UCSD-AML1 (cell line): Measurements from ENCODE around the gene ROBO2.

Experiments used
- DNase-seq: peaks from one replicate; lab custom pipeline; 2025; ENCODE audit not compliant: unreplicated experiment; lab: John Stamatoyannopoulos, UW

The ROBO2 gene

DNA sequence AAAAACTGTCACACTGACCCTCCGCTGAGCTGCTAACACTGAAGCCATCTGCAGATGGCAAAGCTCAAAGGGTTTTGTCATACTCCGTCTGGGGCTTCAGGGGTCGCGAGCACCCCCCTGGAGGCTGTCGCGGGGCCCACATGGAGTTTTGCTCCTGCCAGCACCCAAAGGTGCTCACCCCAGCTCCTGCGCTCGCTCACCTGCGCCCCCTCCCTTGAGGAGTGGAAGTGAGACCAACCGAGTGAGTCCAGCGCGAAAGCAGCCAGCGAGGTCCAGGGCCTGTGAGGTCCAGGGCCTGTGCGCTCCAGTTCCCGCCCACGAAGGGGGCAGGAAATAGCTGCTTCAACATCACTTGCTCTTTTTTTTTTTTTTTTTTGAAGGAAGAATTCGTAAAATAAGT, 208.5 kb downstream of the ROBO2 start:
- DNase-seq = peak; percentile 4

DNA sequence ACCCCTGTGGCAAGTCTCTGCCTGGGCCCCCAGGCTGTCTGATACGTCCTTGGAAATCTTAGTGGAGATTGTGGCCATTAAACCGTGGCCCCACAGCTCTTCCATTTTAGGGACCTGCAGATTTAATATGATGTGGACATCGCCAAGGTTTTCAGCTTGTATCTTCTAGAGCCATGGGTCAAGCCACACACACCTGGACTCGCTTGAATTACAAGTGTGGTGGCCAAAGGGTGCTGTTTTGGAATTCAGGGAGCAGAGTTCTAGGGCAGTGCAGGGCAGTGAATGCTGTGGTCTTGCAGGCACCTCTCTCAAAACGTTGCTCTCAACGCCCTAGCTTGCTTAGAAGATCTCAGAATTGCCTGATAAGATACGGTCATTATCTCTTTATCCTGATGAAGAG, 211.2 kb downstream of the ROBO2 start:
- peak; percentile 3 for DNase-seq

DNA sequence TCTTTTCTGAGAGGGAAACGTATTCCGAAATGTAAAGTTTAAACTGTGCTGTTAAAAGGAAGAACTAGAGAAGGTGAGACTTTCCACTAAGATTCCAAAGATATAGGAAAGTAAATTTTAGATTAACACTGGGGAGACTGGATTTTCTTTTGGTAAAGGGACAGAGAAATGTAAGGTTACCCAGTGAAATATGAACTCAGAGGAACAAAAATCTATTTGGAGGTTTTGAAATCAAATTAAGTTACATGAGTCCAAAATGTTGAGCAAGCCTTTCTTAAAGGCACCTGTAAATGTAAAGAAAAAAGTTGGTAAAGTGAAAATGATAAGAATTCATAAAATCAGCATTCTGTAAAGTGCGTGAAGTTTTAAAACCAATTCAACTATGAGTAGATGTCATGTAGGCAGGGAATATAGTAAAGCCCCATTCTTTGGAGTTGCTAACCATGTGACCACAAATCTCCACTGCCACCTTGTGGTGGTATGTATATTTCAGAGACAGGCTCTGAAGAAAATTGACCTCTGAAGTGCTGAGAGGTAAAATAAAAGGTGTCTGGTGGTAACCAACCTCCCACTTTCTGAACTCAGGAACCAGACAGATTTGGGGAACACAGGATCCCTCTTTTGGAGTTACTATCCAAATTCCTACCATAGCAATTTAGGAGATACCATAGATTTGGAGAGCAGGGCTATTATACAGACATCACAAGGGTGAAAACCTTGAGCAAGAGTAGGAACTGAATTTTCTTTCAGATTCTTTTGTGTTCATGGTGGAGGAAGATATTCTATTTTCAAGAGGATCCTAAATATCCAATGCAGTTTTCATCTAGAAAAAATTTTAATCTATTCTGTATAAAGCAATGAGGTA, 215.3 kb downstream of the ROBO2 start:
- no peak for DNase-seq

DNA sequence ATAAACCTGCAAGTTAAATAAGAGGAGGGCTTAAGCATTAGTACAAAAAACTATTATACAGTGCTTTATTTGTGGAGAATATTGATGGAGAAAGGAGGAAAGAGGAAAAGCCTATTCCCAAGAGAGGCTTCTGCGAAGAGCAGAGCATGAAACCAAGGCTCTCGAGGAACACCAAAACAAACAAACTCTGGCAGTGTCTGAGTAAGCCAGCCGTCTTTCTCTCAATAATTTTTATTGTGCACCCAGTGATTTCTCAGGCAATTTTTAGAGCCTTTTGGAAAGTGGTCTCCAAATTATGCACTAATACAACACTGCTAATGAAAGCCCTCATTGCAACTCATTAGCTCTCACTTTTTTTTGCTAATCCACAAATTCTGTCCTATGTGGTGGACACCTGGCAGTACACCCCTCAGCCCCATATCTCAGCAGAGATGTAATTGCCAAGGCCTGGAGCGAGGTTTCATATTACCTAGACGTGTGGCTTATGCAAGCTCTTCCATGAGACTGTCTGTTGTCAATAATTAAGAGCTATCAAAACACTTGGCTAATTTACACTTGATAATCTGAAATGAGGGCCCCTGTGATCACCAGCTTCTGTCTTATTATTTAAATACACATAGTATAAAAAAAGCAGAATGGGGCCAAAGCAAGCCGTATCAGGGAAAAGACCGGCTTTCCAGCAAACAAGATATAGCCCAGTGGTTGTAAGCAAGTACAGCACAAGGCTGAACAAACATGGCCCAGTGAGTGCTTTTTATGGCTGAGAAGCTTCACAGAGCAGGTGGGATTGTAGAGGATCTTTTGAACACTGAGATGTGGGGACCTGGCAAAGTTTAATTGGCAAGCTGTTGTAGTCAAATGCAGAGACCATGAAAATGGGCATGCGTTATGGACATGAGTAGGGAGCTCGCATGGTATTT, 216.9 kb downstream of the ROBO2 start:
- DNase-seq = no peak

DNA sequence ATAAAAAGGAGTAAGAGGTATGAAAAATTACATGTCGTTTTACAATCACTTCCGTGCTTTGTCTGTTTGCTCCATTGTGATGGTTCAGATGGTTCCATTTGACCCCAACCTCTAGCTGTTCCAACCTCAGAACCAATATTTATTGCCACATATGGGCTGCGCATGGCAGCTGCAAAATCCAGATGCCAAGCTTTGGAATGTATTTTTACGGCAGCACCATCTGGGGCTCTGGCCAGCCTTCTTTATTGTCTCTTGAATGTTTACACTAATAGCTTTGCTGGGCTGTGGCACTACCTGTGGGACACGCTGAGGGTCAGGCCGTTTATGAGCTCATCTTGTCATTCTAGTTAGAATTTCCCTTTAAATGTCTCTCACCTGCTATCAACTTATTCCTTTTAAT, 219.8 kb downstream of the ROBO2 start:
- no peak for DNase-seq

DNA sequence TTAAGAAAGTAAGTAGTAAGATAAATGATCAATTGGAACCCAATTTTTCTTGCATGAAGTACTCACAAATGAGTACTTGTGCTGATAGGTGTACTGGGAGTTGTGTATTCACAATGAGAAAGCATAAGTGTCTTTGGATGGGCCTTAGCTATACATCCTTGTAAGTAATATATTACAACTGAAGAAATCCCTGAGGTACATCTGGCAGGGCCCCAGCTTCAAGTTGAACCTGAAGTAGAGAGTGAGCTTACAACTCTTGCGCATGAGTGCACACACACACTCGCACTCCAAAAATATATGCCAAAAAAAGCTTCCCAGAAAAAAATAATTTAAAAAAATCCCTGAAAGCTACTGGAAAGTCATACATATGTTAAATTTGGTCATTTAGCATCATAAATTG, 222.5 kb downstream of the ROBO2 start:
- no peak for DNase-seq

DNA sequence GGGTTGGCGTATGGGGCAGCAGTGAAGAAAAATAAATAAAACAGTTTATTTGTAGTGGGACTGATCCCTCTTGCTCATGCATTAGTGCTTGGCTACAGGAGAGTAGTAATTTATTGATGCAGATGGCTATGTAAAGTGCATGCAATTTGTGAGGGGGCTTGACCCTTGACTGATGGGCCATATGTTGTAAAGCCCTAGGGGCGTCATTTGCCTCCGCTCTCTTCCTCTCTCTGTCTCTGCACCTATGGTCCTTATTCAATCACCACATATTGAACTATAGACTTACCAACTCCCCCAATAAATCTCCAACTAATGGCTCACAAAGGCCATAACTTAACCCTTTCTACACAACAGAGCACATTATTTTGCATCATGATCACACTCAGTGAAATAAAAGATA, 227.7 kb downstream of the ROBO2 start:
- no peak for DNase-seq

DNA sequence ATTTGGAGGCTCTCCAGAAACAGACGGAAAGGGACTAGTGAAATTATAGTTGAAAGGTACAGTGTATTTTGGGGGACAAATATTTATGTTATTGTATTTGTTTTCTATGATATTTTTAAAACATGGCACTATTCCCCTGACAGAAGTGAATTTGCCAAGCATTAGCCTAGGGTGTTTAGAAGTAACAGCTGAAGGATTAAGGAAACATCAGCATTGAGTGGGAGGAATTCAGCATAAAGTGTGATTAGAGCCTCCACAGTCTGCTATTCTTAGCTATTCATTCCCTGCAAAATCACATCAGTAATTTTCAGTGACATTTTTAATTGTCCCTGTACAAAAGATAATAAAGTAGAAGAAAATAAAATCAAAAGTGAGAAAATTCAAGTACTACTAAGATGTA, 231.4 kb downstream of the ROBO2 start:
- no peak for DNase-seq

DNA sequence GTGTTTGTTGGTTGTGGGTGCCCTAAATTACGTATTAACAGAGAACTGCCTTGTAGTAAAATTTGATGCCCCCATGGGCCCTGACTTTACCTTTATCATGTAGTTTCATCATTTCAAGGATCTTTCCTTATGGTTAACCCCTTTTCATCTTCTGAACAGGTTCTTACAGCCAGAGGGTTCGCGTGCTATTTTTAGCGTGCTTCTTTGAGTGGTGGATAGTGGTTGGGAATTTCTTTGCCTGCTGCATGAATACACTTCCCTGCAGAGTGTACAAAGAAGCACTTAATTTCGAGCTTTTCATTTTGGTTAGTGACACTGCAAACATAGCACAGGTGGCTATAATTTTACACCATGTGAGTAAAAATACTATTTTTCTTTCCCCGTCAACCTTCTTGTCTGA, 231.8 kb downstream of the ROBO2 start:
- no peak for DNase-seq

DNA sequence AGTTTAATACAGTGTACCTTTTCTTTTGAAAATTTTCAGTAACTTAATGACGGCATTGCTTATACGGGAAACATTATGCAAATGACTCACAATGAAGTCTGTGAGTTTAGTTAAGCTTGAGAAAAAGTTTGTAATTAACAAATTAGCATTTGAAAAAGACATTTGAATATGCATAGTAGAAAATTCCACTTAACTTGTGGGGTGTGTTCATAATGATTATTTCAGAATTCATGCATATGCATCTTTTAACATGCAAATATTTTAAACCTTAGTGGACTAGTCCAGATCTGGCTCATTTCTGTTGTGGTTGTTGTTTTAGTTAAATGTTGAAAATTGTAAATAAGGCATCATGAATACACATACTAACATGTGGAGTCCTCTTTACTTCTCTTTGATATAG, 239.4 kb downstream of the ROBO2 start:
- DNase-seq = no peak

DNA sequence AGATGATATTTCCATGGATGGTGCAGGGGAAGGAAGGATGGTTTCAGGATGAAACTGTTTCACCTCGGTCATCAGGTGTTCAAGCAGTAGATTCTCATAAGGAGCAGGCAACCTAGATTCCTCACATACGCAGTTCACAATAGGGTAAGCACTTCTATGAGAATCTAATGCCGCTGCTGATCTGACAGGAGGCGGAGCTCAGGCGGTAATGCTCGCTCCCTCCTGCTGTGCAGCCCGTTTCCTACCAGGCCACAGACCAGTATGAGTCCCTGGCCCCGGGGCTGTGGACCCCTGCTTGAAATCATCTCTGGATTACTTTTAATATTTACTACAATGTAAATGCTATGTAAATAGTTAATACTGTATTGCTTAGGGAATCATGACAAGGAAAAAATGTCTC, 241.8 kb downstream of the ROBO2 start:
- no peak for DNase-seq

DNA sequence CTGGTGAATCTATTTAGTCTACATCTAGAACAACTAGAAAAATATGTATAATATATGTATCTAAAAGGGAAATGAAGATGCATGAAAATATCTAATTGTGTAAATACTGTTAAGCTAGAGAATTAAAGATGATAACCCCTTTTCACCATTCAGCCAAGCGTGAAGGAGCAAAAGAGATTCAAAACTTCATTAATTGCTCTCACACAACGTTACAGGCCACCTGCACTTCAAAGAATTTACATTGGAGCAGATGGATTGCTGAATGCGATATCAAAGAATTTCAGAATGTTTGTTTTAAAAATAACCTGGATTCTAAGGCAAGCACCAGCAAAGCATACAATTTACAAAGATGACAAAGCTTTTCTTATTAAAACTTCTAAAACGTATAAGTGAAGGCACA, 243.2 kb downstream of the ROBO2 start:
- DNase-seq = no peak

DNA sequence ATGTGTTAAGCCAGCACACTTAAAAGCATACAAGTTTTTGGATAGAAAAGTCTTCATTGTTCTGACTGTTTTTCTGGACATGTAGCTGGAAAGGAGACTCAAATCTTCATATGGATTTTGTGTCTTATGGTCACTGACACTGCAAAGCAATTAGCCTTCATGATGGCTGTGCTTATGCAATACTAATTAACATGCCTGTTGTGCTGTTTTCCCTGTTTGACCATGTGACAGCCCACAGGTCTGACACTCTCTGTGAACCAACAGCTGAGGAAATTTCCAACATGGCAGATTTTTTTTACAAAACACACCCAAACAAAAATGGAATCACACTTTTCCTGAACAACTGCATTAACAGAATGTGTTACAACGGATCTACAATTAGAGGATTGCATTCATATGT, 248.4 kb downstream of the ROBO2 start:
- DNase-seq = no peak

DNA sequence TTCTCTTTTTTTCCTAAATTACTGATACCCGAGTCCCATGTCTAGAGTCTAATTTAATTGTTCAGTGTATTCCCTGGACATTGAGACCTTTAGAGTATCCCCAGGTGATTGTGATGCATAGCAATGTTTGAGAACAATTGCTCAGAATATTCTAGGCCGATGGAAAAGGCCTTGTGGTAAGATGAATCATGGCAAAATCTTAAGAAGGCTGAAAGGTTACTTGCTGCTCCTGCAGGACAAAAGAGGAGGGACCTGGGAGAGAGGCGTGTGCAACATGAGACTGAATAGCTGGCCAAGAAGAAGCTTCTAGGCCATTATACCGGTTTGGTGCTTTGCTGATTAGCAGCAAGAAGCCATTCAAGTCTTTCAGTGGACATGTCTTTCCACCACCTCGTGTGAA, 256.6 kb downstream of the ROBO2 start:
- DNase-seq = no peak

DNA sequence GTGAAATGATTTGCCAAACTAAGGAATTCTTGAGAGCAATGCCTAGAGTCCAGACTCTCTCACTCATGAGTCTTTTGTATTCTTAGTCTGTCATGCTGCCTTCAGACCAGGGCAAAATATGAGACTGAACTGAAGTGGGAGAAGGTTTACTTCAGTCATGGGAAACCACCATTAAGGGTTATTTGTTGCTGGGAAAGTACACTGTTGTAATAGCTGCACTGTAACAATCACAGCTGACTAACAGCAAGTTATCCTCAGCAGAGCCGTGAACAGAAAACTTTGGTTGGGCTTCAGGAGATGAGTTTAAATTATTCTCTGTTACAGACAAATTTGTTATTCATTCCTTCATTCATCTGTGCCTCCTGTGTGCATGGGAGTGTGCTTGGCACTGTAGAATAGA, 258.5 kb downstream of the ROBO2 start:
- DNase-seq = no peak

DNA sequence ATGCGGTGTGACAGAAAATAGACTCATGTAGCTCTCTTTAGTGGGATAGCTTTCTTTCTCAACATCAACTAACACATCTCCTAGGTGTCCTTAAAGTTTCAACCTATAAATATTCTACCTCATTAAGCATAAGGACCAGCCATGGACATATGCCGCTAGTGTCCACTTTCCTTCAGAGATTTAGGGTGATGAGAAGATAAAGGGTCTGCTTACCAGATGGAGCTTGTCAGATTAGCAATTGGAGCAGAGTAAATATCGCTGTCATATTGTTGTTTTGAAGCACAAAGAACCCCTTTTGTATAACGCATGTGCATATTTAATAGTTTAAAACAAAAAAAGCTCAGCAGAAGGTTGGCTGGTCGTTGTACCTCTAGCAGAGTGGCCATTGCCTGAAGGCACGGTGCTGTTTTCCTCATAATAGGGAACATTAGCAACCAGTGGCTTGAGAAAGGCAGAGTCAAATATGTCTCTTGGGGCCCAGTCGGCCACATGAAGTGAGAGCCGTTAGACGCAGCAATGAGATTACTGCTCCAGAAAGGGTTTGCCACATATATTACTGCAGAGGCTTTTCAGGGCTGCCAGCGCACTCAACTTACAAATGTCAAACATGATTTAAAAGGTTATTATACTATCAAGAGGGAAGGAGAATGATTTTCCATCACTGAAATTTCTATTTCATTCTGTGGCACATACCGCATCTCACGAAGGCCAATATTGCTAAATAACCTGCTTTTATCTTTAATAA, 264.2 kb downstream of the ROBO2 start:
- no peak for DNase-seq

DNA sequence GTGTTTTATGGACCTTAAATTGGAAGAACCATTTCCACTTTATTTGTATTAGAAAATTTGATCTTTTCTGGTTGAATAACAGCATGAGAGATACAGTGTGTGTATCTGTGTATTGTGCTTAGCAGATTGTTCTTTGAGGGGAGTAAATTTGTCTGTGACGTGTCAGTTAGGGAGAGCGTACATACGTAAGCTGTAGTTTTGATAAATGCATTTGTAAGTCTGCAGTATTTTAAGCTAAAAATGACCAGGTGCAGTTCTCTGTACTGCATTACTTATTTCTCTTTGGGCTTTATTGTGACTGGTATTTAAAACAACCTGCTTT, 264.8 kb downstream of the ROBO2 start:
- DNase-seq = no peak

DNA sequence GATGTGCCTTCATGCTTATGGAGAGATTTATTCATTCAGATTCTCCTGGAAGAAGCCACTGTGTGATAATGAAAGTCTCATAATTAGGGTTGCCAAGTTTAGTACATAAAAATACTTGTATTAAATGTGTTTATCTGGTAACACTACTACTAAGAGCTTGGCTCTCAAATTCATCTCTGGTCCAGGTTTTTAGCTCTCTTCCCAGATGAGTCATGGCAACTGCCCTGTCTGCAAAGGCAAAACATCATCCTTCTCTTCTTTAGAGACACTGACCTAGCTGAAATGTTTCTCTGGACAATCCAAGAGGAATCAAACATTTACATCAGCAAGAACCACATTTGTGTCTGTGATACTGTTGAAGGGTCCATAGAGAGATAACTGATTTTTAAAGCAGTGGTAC, 269.6 kb downstream of the ROBO2 start:
- no peak for DNase-seq

DNA sequence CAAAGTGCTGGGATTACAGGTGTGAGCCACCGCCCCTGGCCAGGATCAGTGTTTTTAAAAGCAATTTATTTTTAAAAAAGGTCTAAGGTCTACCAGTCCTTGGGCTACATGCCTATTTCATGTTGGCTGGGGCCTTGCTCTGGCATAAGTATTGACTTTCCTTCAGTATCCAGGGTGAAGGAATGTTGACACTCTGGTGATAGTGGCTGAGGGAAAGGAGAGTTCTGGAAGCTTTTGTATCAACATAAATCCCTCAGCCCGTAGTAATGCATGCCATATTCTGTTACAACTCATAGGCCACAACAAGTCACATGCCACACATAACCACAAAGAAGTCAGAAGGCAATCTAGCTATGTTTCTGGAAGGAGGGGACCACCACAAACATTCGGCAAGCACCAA, 273.9 kb downstream of the ROBO2 start:
- no peak for DNase-seq

DNA sequence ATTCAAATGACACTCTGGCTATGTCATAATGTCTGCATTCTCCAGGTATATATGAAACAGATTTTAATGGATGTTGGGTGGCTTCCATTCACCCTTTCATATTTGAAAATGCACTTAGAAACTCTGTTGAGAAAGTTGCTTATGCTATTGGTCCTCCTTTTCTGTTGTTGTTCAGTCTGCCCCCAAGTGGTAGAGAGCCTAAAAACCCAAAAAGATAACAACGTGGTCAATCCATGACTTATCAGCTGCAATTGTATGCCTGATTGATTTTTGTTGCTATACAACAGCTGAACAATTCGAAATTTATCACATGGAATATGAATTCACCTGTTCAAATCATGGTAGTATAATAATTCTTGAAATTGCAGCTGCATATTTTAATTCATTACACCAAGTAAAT, 279.8 kb downstream of the ROBO2 start:
- no peak for DNase-seq

DNA sequence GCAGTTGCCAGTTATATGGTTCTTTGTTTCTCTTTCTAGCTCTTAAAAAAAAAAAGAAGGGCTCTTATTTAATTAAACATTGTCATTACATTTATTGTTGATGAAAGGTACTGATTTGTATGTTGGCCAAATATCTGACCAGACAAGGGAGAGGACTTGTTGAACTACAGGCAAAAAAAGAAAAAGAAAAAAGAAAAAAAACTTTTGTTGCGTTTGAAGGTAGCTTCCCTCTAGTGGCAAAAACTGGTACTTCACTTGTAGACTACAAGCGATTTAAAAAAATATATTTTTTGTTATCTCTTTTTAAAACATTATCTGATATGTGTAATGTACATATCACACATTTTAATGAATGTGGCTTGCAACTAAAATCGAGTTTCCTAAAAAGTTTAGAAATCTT, 280.6 kb downstream of the ROBO2 start:
- no peak for DNase-seq

DNA sequence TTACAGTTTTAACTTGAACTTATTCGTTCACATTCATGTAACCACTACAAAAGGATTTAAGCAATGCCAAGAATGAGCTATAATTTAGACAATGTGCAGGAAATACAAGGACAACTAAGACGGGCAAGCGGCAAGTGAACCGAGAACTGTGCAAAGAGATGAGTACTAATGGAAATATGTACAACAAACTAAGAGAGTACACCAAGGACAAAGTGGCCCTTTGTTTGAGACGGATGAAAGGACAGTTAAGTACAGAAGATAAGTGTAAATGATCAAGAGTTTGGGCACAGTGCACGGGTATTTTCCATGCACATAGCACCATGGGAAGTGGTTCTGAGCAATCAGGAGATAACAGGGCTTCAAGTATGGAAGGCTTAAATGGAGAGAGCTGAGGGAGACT, 281.7 kb downstream of the ROBO2 start:
- DNase-seq = no peak
